Measurements from ENCODE around the gene CEP55.

Gene CEP55

GRCh38 chr10:93554760-93555432 lies 58.5 kb downstream of the CEP55 start:
- in situ Hi-C loops (cut with MboI; ENCODE audit: low sequenced_read_pairs): loop anchor here (10.0 kb wide), 1 partner anchor 110 kb away; no protein-coding TSS in a partner anchor

- in situ Hi-C loops (cut with MboI; ENCODE audit: low sequenced_read_pairs): loop anchor here (10.0 kb wide), 1 partner anchor 105 kb away; no protein-coding TSS in a partner anchor
Observed at GRCh38 chr10:93559490-93559889, 63.1 kb downstream of the CEP55 start.

GRCh38 chr10:93560541-93560940 lies 64.1 kb downstream of the CEP55 start:
- in situ Hi-C loops (cut with MboI; ENCODE audit: low sequenced_read_pairs): no loop called here

- in situ Hi-C loops (cut with MboI; ENCODE audit: low sequenced_read_pairs): no loop called here
Observed at GRCh38 chr10:93565446-93565845, 69.0 kb downstream of the CEP55 start.

- in situ Hi-C loops (cut with MboI; ENCODE audit: low sequenced_read_pairs): no loop called here
Observed at GRCh38 chr10:93566435-93567276, 70.2 kb downstream of the CEP55 start, which contains the start of gene FFAR4. Gene FFAR4 (plus strand): TSS chr10:93566665. CDS start chr10:93566721, 56 bp downstream.

- in situ Hi-C loops (cut with MboI; ENCODE audit: low sequenced_read_pairs): no loop called here
Observed at GRCh38 chr10:93567277-93568104, 71.1 kb downstream of the CEP55 start.

GRCh38 chr10:93568105-93568390 lies 71.6 kb downstream of the CEP55 start:
- in situ Hi-C loops (cut with MboI; ENCODE audit: low sequenced_read_pairs): no loop called here

- in situ Hi-C loops (cut with MboI; ENCODE audit: low sequenced_read_pairs): no loop called here
Observed at GRCh38 chr10:93570383-93570782, 74.0 kb downstream of the CEP55 start.

- in situ Hi-C loops (cut with MboI; ENCODE audit: low sequenced_read_pairs): no loop called here
Observed at GRCh38 chr10:93572606-93573005, 76.2 kb downstream of the CEP55 start.

- in situ Hi-C loops (cut with MboI; ENCODE audit: low sequenced_read_pairs): no loop called here
Observed at GRCh38 chr10:93573051-93573909, 76.9 kb downstream of the CEP55 start.

- in situ Hi-C loops (cut with MboI; ENCODE audit: low sequenced_read_pairs): no loop called here
Observed at GRCh38 chr10:93573924-93574323, 77.5 kb downstream of the CEP55 start.

GRCh38 chr10:93576888-93577287 lies 80.5 kb downstream of the CEP55 start:
- in situ Hi-C loops (cut with MboI; ENCODE audit: low sequenced_read_pairs): no loop called here

- in situ Hi-C loops (cut with MboI; ENCODE audit: low sequenced_read_pairs): no loop called here
Observed at GRCh38 chr10:93577565-93577964, 81.2 kb downstream of the CEP55 start.

Data from HL-60/S4 (cell line).